Neural progenitor cell (in vitro differentiated cells): ENCODE data around the gene RAB36. TPM values are rescaled to one million over a fixed set of nuclear protein-coding genes. Genes with fewer than 3 reads are reported as not detected.
A peak's percentile ranks its signal among the peaks of the same experiment; 100 is the strongest.

Experiments used
- DNase-seq: peaks from one replicate; pipeline ENCODE4 v3.0.0-alpha.2; 2016; ENCODE audit warnings: low spot score
- H2AFZ ChIP-seq: fragments of 200-600 bp; sonication (generic); replicated peaks from 2 replicates; pipeline ENCODE4 v1.6.1; 2016; ENCODE audit warnings: antibody characterized with exemption
- H3F3A ChIP-seq: fragments of 200-600 bp; sonication (generic); 2 replicates; pipeline ENCODE4 v1.6.1; 2016; ENCODE audit warnings: antibody characterized with exemption, low read depth
- H3K27ac ChIP-seq: fragments of 200-600 bp; sonication (generic); 2 replicates; pipeline ENCODE4 v1.5.1; 2016; ENCODE audit warnings: mild to moderate bottlenecking
- H3K27me3 ChIP-seq: fragments of 200-600 bp; sonication (generic); 2 replicates; pipeline ENCODE4 v1.6.1; 2016; ENCODE audit warnings: mild to moderate bottlenecking, moderate library complexity
- H3K36me3 ChIP-seq: fragments of 200-600 bp; sonication (generic); 2 replicates; pipeline ENCODE4 v1.5.1; 2016
- H3K4me1 ChIP-seq: fragments of 200-600 bp; sonication (generic); 2 replicates; pipeline ENCODE4 v1.6.1; 2016; ENCODE audit warnings: mixed run types
- H3K4me2 ChIP-seq: fragments of 200-600 bp; sonication (generic); 2 replicates; pipeline ENCODE4 v1.6.1; 2016
- H3K4me3 ChIP-seq: fragments of 200-600 bp; sonication (generic); 2 replicates; pipeline ENCODE4 v1.5.1; 2016
- H3K79me2 ChIP-seq: fragments of 200-600 bp; sonication (generic); 2 replicates; pipeline ENCODE4 v1.6.1; 2016; ENCODE audit warnings: low read depth
- H3K9ac ChIP-seq: fragments of 200-600 bp; sonication (generic); 2 replicates; pipeline ENCODE4 v1.6.1; 2016
- H3K9me3 ChIP-seq: fragments of 200-600 bp; sonication (generic); 2 replicates; pipeline ENCODE4 v1.5.1; 2016; ENCODE audit warnings: low read depth
- H4K20me1 ChIP-seq: fragments of 200-600 bp; sonication (generic); 2 replicates; pipeline ENCODE4 v1.6.1; 2016; ENCODE audit warnings: low read depth
- H3K27ac Mint-ChIP-seq: 3 replicates; pipeline ENCODE4 v1.8.0; 2021; ENCODE audit warnings: mixed read lengths
- H3K27me3 Mint-ChIP-seq: 2 replicates; pipeline ENCODE4 v1.8.0; 2022; ENCODE audit warnings: low read depth, mild to moderate bottlenecking, inconsistent platforms, moderate library complexity, mixed read lengths; ENCODE audit not compliant: insufficient read depth
- H3K36me3 Mint-ChIP-seq: 3 replicates; pipeline ENCODE4 v1.8.0; 2021; ENCODE audit warnings: mixed read lengths
- H3K4me1 Mint-ChIP-seq: 3 replicates; pipeline ENCODE4 v1.8.0; 2021; ENCODE audit warnings: mixed read lengths
- H3K4me3 Mint-ChIP-seq: 3 replicates; pipeline ENCODE4 v1.8.0; 2021; ENCODE audit warnings: mild to moderate bottlenecking, moderate library complexity, mixed read lengths
- H3K9me3 Mint-ChIP-seq: 3 replicates; pipeline ENCODE4 v1.8.0; 2020; ENCODE audit warnings: mixed read lengths
- EZH2 ChIP-seq: fragments of 200-600 bp; sonication (generic); IDR thresholded peaks from 2 replicates; pipeline ENCODE4 v1.6.1; 2017; ENCODE audit warnings: antibody characterized with exemption, mild to moderate bottlenecking, moderate library complexity
- EZH2phosphoT487 ChIP-seq: fragments of 200-600 bp; sonication (generic); IDR thresholded peaks from 2 replicates; pipeline ENCODE4 v1.6.1; 2017; ENCODE audit warnings: antibody characterized with exemption
- total RNA-seq: library from RNA; depleted of rRNA; stranded (reverse); fragments of >200 nt; gene quantifications from 2 replicates; pipeline ENCODE4 v1.2.3, GENCODE V29; 2015; ENCODE audit warnings: low replicate concordance
- TF ChIP-seq, protein P1 (sequence below): fragments of 200-600 bp; sonication (generic); IDR thresholded peaks from 2 replicates; pipeline ENCODE4 v1.5.1; 2017; ENCODE audit warnings: antibody characterized with exemption, mild to moderate bottlenecking

The RAB36 gene
- total RNA-seq, 1 donor from 2014 or later, result 2.9 TPM

DNA sequence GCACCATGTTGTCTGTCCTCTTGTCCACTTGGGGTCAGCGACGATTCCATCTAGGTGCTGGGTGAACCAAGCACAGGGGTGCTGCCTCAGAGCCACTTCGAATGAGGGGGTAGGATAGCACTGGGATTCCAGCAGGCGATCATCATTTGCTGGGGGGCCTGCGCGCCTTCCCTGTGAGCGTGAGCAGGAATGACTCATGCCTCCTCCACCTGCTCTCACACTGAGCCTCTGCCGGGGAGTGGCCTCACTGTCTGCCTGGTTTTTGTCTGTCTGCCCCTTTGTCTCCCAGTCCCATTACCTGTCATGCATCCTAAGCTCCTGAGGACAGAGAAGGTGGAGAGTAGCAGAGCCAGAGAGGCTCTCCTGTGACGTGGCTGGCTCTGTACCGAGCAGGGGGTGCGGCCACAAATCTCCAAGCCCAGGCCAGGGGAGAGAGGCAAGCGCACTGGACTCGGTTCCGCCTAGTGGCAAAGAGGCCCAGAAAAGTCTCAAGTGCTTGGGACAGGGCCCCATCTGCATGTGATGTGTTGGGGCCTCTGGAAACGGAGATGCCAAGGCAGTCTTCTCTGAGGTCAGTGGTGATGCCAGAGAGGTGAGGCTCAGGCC lies 34.3 kb upstream of the RAB36 start:
- Histone ChIP-seq H3K36me3 (no peaks in the 10 kb centered on the region), H3K4me1 (no peaks in the 10 kb centered on the region), H3K9me3 (no peaks in the 10 kb centered on the region), H3K4me2 (no peak overlapping the region), H3F3A (no peaks in the 10 kb centered on the region), H3K79me2 (no peaks in the 10 kb centered on the region), H2AFZ (no peak overlapping the region), H3K9ac (no peak overlapping the region), H3K4me3 (no peak overlapping the region), H3K27ac (no peak overlapping the region), H3K27me3 (no peaks in the 10 kb centered on the region), H4K20me1 (peaks cover 32% of the 10 kb centered on the region)
- H3K9me3 Mint-ChIP-seq, result no peaks in the 10 kb centered on the region
- H3K4me3 Mint-ChIP-seq, result no peak overlapping the region
- TF ChIP-seq, protein P1, sequence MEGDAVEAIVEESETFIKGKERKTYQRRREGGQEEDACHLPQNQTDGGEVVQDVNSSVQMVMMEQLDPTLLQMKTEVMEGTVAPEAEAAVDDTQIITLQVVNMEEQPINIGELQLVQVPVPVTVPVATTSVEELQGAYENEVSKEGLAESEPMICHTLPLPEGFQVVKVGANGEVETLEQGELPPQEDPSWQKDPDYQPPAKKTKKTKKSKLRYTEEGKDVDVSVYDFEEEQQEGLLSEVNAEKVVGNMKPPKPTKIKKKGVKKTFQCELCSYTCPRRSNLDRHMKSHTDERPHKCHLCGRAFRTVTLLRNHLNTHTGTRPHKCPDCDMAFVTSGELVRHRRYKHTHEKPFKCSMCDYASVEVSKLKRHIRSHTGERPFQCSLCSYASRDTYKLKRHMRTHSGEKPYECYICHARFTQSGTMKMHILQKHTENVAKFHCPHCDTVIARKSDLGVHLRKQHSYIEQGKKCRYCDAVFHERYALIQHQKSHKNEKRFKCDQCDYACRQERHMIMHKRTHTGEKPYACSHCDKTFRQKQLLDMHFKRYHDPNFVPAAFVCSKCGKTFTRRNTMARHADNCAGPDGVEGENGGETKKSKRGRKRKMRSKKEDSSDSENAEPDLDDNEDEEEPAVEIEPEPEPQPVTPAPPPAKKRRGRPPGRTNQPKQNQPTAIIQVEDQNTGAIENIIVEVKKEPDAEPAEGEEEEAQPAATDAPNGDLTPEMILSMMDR, result no peak
- no peak for TF ChIP-seq EZH2phosphoT487
- TF ChIP-seq EZH2, result no peak
- DNase-seq, result no peak
- H3K4me1 Mint-ChIP-seq, result peaks cover 6% of the 10 kb centered on the region
- H3K27me3 Mint-ChIP-seq, result peaks cover 4% of the 10 kb centered on the region
- H3K27ac Mint-ChIP-seq, result peak overlapping the region; percentile 29
- peaks cover under 1% of the 10 kb centered on the region for H3K36me3 Mint-ChIP-seq

DNA sequence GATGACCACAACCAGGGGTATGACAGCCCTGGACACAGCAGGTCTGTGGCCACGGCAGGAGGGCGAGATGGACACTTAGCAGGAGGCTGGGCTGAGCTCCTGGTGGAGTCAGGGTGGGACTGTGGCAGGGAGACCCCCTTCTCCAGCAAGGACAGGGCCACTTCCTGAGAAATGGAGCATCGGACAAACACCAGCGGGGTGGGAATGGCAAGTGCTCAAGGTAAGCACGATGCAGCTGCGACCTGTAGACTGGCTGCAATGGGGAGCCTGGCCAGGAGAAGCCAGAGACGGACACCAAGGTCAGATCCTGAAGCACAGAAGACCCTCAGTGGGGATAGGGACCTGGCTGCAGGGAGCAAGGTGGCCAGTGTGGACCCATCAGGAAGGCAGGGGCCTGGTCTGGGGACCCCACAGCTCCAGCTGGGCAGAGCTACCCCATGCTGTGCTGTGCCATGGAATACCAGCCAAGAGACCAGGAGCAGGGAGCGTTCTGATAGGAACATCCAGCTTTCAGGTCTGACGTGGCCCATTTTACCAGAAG lies 32.7 kb upstream of the RAB36 start:
- no peaks in the 10 kb centered on the region for H3K4me1 ChIP-seq
- H3K4me3 Mint-ChIP-seq, result no peak overlapping the region

DNA sequence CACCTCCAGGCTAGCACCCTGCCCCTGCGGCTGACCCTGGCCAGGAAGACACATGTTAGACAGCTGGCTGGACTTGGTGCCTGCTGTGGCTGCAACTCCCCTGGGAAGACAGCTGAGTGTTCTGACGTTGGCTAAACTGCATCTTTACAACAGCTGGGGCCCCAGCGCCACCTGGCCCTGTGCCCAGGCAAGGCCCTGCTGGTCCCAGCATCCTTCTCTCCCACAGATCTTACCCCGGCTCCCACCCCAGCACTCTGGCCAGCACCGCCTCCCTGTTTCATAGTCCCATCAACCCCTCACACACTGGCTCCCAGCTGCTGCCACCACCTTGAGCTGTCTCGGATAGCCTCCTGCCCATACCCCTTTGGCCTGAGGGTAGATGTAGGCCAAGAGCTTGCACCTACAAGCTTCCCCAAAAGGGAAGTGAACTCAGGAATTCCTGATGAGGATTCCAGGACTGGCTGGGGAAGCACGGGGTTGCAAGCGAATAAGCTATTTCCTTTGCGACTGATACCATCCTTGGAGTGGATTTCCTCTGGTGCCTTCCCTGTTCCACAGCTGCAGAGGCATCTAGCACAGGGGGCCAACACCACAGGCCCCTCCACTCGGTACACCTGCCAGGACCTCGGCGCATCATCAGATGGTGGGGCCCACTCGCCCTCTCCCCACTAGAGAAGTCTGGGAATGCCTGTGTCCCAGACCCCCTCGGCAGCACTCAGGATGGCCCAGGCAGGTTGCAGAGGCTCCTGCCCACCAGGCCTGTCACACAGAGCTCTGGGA lies 32.0 kb upstream of the RAB36 start:
- Histone ChIP-seq H3K27me3 (no peaks in the 10 kb centered on the region), H3K4me1 (no peaks in the 10 kb centered on the region), H3K79me2 (no peaks in the 10 kb centered on the region), H3K9ac (no peak overlapping the region), H3K4me2 (no peak overlapping the region), H3K27ac (no peak overlapping the region), H2AFZ (no peak overlapping the region), H3K36me3 (no peaks in the 10 kb centered on the region), H4K20me1 (peaks cover 33% of the 10 kb centered on the region), H3F3A (no peaks in the 10 kb centered on the region), H3K9me3 (no peaks in the 10 kb centered on the region), H3K4me3 (no peak overlapping the region)
- TF ChIP-seq EZH2 (no peak), EZH2phosphoT487 (no peak)
- TF ChIP-seq, protein P1, result no peak
- no peak overlapping the region for H3K4me3 Mint-ChIP-seq
- DNase-seq, result no peak
- H3K36me3 Mint-ChIP-seq, result no peaks in the 10 kb centered on the region
- no peak overlapping the region for H3K27ac Mint-ChIP-seq
- no peaks in the 10 kb centered on the region for H3K9me3 Mint-ChIP-seq
- no peaks in the 10 kb centered on the region for H3K27me3 Mint-ChIP-seq
- peaks cover 6% of the 10 kb centered on the region for H3K4me1 Mint-ChIP-seq

More for the DNA sequence above, 32.7 kb upstream of the RAB36 start:
- H3F3A ChIP-seq, result no peaks in the 10 kb centered on the region
- no peak overlapping the region for H3K27ac ChIP-seq
- peaks cover 33% of the 10 kb centered on the region for H4K20me1 ChIP-seq
- no peak overlapping the region for H3K4me3 ChIP-seq
- no peak overlapping the region for H3K4me2 ChIP-seq
- DNase-seq, result no peak
- Mint-ChIP-seq H3K27ac (no peak overlapping the region), H3K4me1 (peaks cover 6% of the 10 kb centered on the region), H3K9me3 (no peaks in the 10 kb centered on the region), H3K27me3 (peaks cover 2% of the 10 kb centered on the region), H3K36me3 (no peaks in the 10 kb centered on the region)
- H3K79me2 ChIP-seq, result no peaks in the 10 kb centered on the region
- no peaks in the 10 kb centered on the region for H3K27me3 ChIP-seq
- H3K9ac ChIP-seq, result no peak overlapping the region
- no peak overlapping the region for H2AFZ ChIP-seq
- TF ChIP-seq EZH2phosphoT487 (no peak), EZH2 (no peak)
- TF ChIP-seq, protein P1, result no peak
- no peaks in the 10 kb centered on the region for H3K36me3 ChIP-seq
- H3K9me3 ChIP-seq, result no peaks in the 10 kb centered on the region
